ENCODE data around the gene XIRP1. TPM values are rescaled to one million over a fixed set of nuclear protein-coding genes. Genes with fewer than 3 reads are reported as not detected.
"Not testable (repeated sequence)": the region's sequence is repeated elsewhere in the genome, so short reads cannot be mapped to it uniquely, and the experiment has no call there.

The XIRP1 gene
- total and polyA plus RNA-seq, 5 donors from 2014 or later, result not detected

- H3K27ac ChIP-seq (ENCODE audit: insufficient read depth, low read length, poor library complexity, severe bottlenecking), result peak overlapping the region; percentile 73
- DNase-seq, result no peak
- no peaks in the 10 kb centered on the region for H3K36me3 ChIP-seq (ENCODE audit: control insufficient read depth, insufficient read depth, low read length)
- no peak for ATAC-seq (ENCODE audit: low read depth in 2 of 2)
- peak overlapping the region; percentile 60 to 85 (median 78) for H3K27ac Mint-ChIP-seq
- no peaks in the 10 kb centered on the region for H3K9me3 ChIP-seq (ENCODE audit: control insufficient read depth in 2 of 2, low read length in 2 of 2)
- no peaks in the 10 kb centered on the region for H3K36me3 Mint-ChIP-seq
- H3K27me3 ChIP-seq (ENCODE audit: control insufficient read depth, insufficient read depth, low read length), result no peaks in the 10 kb centered on the region
- peak overlapping the region; percentile 61 to 79 (median 71) for H3K4me3 Mint-ChIP-seq
- peaks cover 0 to 2% (median 0%) of the 10 kb centered on the region in 7 donors for H3K9me3 Mint-ChIP-seq
- no peaks in the 10 kb centered on the region for H3K27me3 Mint-ChIP-seq
- H3K4me3 ChIP-seq (ENCODE audit: low read depth, low read length), result peak overlapping the region; percentile 74
- peaks cover 34% of the 10 kb centered on the region for H3K4me1 ChIP-seq (ENCODE audit: control insufficient read depth, insufficient read depth, low read length, poor library complexity, severe bottlenecking)
- peaks cover 20 to 40% (median 30%) of the 10 kb centered on the region in 4 donors for H3K4me1 Mint-ChIP-seq
Observed at GRCh38 chr3:39178553-39178952, 13.8 kb downstream of the XIRP1 start.

GRCh38 chr3:39177708-39178332 lies 14.6 kb downstream of the XIRP1 start:
- Histone ChIP-seq H3K9me3 (ENCODE audit: control insufficient read depth in 2 of 2, low read length in 2 of 2) (no peaks in the 10 kb centered on the region), H3K27me3 (ENCODE audit: control insufficient read depth, insufficient read depth, low read length) (no peaks in the 10 kb centered on the region), H3K27ac (ENCODE audit: insufficient read depth, low read length, poor library complexity, severe bottlenecking) (peak overlapping the region; percentile 73), H3K36me3 (ENCODE audit: control insufficient read depth, insufficient read depth, low read length) (no peaks in the 10 kb centered on the region), H3K4me3 (ENCODE audit: low read depth, low read length) (peak overlapping the region; percentile 74), H3K4me1 (ENCODE audit: control insufficient read depth, insufficient read depth, low read length, poor library complexity, severe bottlenecking) (peaks cover 34% of the 10 kb centered on the region)
- H3K36me3 Mint-ChIP-seq, result no peaks in the 10 kb centered on the region
- ATAC-seq (ENCODE audit: low read depth in 2 of 2) (peak; percentile 11 to 20), DNase-seq (peak; percentile 37 to 93 (median 68))
- peaks cover 20 to 40% (median 29%) of the 10 kb centered on the region in 4 donors for H3K4me1 Mint-ChIP-seq
- no peaks in the 10 kb centered on the region for H3K27me3 Mint-ChIP-seq
- H3K27ac Mint-ChIP-seq, result peak overlapping the region; percentile 77 to 92 (median 90)
- peak overlapping the region; percentile 75 to 86 (median 86) for H3K4me3 Mint-ChIP-seq
- H3K9me3 Mint-ChIP-seq, result peaks cover 0 to 4% (median 0%) of the 10 kb centered on the region in 7 donors

- Histone ChIP-seq H3K9me3 (ENCODE audit: control insufficient read depth in 2 of 2, low read length in 2 of 2) (no peaks in the 10 kb centered on the region), H3K36me3 (ENCODE audit: control insufficient read depth, insufficient read depth, low read length) (no peaks in the 10 kb centered on the region), H3K27me3 (ENCODE audit: control insufficient read depth, insufficient read depth, low read length) (no peaks in the 10 kb centered on the region), H3K4me3 (ENCODE audit: low read depth, low read length) (no peak overlapping the region), H3K4me1 (ENCODE audit: control insufficient read depth, insufficient read depth, low read length, poor library complexity, severe bottlenecking) (peaks cover 30% of the 10 kb centered on the region), H3K27ac (ENCODE audit: insufficient read depth, low read length, poor library complexity, severe bottlenecking) (peak overlapping the region; percentile 24)
- peak overlapping the region; percentile 77 to 99 (median 88) for H3K27ac Mint-ChIP-seq
- H3K27me3 Mint-ChIP-seq, result no peaks in the 10 kb centered on the region
- H3K4me3 Mint-ChIP-seq, result peak overlapping the region in 2 of 4 donors; percentile 29 to 86
- ATAC-seq (ENCODE audit: low read depth in 2 of 2) (no peak), DNase-seq (no peak)
- H3K4me1 Mint-ChIP-seq, result peaks cover 16 to 37% (median 27%) of the 10 kb centered on the region in 4 donors
- no peaks in the 10 kb centered on the region for H3K36me3 Mint-ChIP-seq
- H3K9me3 Mint-ChIP-seq, result peaks cover 0 to 4% (median 0%) of the 10 kb centered on the region in 7 donors
Observed at GRCh38 chr3:39176025-39176714, 16.2 kb downstream of the XIRP1 start.

GRCh38 chr3:39173318-39174125 lies 18.9 kb downstream of the XIRP1 start:
- no peak overlapping the region for H3K4me3 Mint-ChIP-seq
- H3K4me1 Mint-ChIP-seq, result peaks cover 2 to 14% (median 8%) of the 10 kb centered on the region in 4 donors
- Histone ChIP-seq H3K4me3 (ENCODE audit: low read depth, low read length) (no peak overlapping the region), H3K27ac (ENCODE audit: insufficient read depth, low read length, poor library complexity, severe bottlenecking) (no peak overlapping the region), H3K4me1 (ENCODE audit: control insufficient read depth, insufficient read depth, low read length, poor library complexity, severe bottlenecking) (peaks cover 5% of the 10 kb centered on the region), H3K36me3 (ENCODE audit: control insufficient read depth, insufficient read depth, low read length) (no peaks in the 10 kb centered on the region), H3K9me3 (ENCODE audit: control insufficient read depth in 2 of 2, low read length in 2 of 2) (no peaks in the 10 kb centered on the region), H3K27me3 (ENCODE audit: control insufficient read depth, insufficient read depth, low read length) (no peaks in the 10 kb centered on the region)
- DNase-seq (no peak), ATAC-seq (ENCODE audit: low read depth in 2 of 2) (no peak)
- no peaks in the 10 kb centered on the region for H3K36me3 Mint-ChIP-seq
- H3K27me3 Mint-ChIP-seq, result peaks cover 4% of the 10 kb centered on the region
- peaks cover 0 to 4% (median 0%) of the 10 kb centered on the region in 7 donors for H3K9me3 Mint-ChIP-seq
- H3K27ac Mint-ChIP-seq, result peak overlapping the region in 1 of 3 donors; percentile 17

- no peak for ATAC-seq (ENCODE audit: low read depth in 2 of 2)
- H3K27me3 Mint-ChIP-seq, result peaks cover 4% of the 10 kb centered on the region
- H3K27ac ChIP-seq (ENCODE audit: insufficient read depth, low read length, poor library complexity, severe bottlenecking), result no peak overlapping the region
- H3K4me3 Mint-ChIP-seq, result no peak overlapping the region
- no peak overlapping the region for H3K4me3 ChIP-seq (ENCODE audit: low read depth, low read length)
- H3K36me3 ChIP-seq (ENCODE audit: control insufficient read depth, insufficient read depth, low read length), result no peaks in the 10 kb centered on the region
- H3K4me1 Mint-ChIP-seq, result peaks cover 0 to 5% (median 3%) of the 10 kb centered on the region in 4 donors
- no peaks in the 10 kb centered on the region for H3K36me3 Mint-ChIP-seq
- peak overlapping the region in 1 of 3 donors; percentile 66 for H3K27ac Mint-ChIP-seq
- no peaks in the 10 kb centered on the region for H3K4me1 ChIP-seq (ENCODE audit: control insufficient read depth, insufficient read depth, low read length, poor library complexity, severe bottlenecking)
- H3K9me3 Mint-ChIP-seq, result peaks cover 0 to 4% (median 0%) of the 10 kb centered on the region in 7 donors
- DNase-seq, result no peak
- no peaks in the 10 kb centered on the region for H3K9me3 ChIP-seq (ENCODE audit: control insufficient read depth in 2 of 2, low read length in 2 of 2)
- H3K27me3 ChIP-seq (ENCODE audit: control insufficient read depth, insufficient read depth, low read length), result no peaks in the 10 kb centered on the region
Observed at GRCh38 chr3:39171860-39172259, 20.5 kb downstream of the XIRP1 start.

- H3K36me3 Mint-ChIP-seq; H3K4me3 Mint-ChIP-seq; H3K4me3 ChIP-seq (ENCODE audit: low read depth, low read length); H3K27ac Mint-ChIP-seq; H3K27me3 ChIP-seq (ENCODE audit: control insufficient read depth, insufficient read depth, low read length); H3K27ac ChIP-seq (ENCODE audit: insufficient read depth, low read length, poor library complexity, severe bottlenecking); H3K9me3 ChIP-seq (ENCODE audit: control insufficient read depth in 2 of 2, low read length in 2 of 2); H3K27me3 Mint-ChIP-seq; H3K4me1 ChIP-seq (ENCODE audit: control insufficient read depth, insufficient read depth, low read length, poor library complexity, severe bottlenecking); H3K4me1 Mint-ChIP-seq; DNase-seq; H3K36me3 ChIP-seq (ENCODE audit: control insufficient read depth, insufficient read depth, low read length); ATAC-seq (ENCODE audit: low read depth in 2 of 2); H3K9me3 Mint-ChIP-seq: not testable (repeated sequence)
Observed at GRCh38 chr3:39170877-39171276, 21.5 kb downstream of the XIRP1 start.

- no peaks in the 10 kb centered on the region for H3K4me1 ChIP-seq (ENCODE audit: control insufficient read depth, insufficient read depth, low read length, poor library complexity, severe bottlenecking)
- Mint-ChIP-seq H3K4me1 (peaks cover 0 to 5% (median 0%) of the 10 kb centered on the region in 4 donors), H3K27ac (no peak overlapping the region), H3K36me3 (no peaks in the 10 kb centered on the region), H3K9me3 (peaks cover 0 to 4% (median 0%) of the 10 kb centered on the region in 7 donors), H3K4me3 (no peak overlapping the region), H3K27me3 (peaks cover 4% of the 10 kb centered on the region)
- ATAC-seq (ENCODE audit: low read depth in 2 of 2), result no peak
- H3K27me3 ChIP-seq (ENCODE audit: control insufficient read depth, insufficient read depth, low read length), result no peaks in the 10 kb centered on the region
- no peaks in the 10 kb centered on the region for H3K36me3 ChIP-seq (ENCODE audit: control insufficient read depth, insufficient read depth, low read length)
- no peak overlapping the region for H3K27ac ChIP-seq (ENCODE audit: insufficient read depth, low read length, poor library complexity, severe bottlenecking)
- no peak overlapping the region for H3K4me3 ChIP-seq (ENCODE audit: low read depth, low read length)
- no peaks in the 10 kb centered on the region for H3K9me3 ChIP-seq (ENCODE audit: control insufficient read depth in 2 of 2, low read length in 2 of 2)
- no peak for DNase-seq
Observed at GRCh38 chr3:39170461-39170860, 21.9 kb downstream of the XIRP1 start.

Data from CD4-positive, CD25-positive, alpha-beta regulatory T cell (primary cell).